ENCODE measurements around the gene CPLX3. TPM values are rescaled to one million over a fixed set of nuclear protein-coding genes. Genes with fewer than 3 reads are reported as not detected.
A peak's percentile ranks its signal among the peaks of the same experiment; 100 is the strongest.

CPLX3 gene
- total RNA-seq, 1 experiment from 2014 or later = 0.03 TPM

DNA sequence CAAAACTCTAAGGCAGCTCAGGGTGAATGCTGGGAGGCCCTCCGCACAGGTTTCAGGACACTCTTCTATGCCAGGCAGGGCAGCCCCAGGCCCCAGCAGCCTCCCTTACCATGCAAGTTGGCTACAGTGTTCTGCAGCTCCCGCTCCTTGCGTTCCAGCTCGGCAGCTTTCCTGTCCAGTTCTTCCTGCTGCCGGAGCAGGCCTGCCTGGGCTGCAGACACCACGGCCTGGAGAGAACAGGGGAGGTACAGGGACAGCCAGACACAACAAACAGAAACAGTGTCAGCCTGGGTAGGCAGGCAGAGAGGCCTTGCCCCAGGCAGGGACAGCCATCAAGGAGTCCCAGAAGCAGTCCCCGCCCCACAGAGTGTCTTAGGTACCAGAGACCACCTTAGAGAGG lies 25.5 kb downstream of the CPLX3 start:
- Histone ChIP-seq H3K4me3 (ENCODE audit: insufficient read depth, low read depth, low read length) (no peak overlapping the region), H3K36me3 (replicated peaks; ENCODE audit: control insufficient read depth, insufficient read depth, low read length) (peaks cover 26% of the 10 kb centered on the region), H3K27me3 (ENCODE audit: control insufficient read depth, insufficient read depth, low read length) (no peaks in the 10 kb centered on the region)
- DNase-seq = no peak

DNA sequence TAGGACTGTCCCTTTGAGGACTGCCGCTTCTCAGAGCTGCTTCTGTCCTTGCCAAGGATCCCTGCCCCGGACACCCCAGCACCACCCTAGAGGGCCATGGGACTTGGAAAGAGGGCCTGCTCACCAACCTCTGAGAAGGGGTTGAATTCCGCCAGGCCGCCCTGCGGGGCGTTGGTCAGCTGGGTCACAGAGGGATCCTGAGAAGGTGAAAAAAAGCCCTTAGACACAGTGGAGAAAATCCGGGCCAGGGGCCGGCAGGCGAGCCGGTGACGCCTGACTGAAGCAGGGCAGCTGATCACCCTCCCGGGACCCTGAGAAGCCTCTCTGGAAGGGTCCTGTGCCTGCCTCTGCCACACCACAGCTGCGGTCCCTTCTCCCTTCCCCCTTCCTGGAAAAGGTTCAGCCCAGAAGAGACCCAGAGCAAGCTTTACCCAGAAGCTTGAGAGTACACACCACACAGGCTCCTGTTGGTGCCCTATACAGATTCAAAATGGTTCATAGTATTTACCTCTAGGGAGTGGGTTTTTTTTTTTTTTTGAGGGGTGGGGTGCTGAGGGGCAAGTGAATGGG lies 28.1 kb downstream of the CPLX3 start:
- H3K27me3 ChIP-seq (ENCODE audit: control insufficient read depth, insufficient read depth, low read length) = no peaks in the 10 kb centered on the region
- peak; percentile 31 for DNase-seq
- peaks cover 22% of the 10 kb centered on the region for H3K36me3 ChIP-seq (replicated peaks; ENCODE audit: control insufficient read depth, insufficient read depth, low read length)
- H3K4me3 ChIP-seq (ENCODE audit: insufficient read depth, low read depth, low read length) = no peak overlapping the region

DNA sequence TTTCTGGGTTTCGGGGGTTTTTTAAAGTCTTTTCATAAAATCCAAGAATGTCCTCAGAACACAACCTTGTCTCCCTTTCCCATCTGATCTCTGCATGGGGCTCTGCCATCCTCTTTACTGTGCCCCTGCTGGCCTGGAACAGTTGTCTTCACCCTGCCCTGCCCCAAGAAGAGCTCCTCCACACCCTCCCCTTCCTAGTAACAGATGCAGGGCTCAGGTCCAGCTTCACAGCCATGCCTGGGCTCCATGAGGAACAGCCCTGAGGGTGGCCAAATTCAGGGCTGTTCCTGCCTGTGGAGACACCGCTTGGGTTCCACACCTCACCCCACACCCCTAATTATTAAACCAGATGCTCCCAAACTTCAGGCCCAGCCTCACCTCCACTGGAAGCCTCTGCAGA lies 29.4 kb downstream of the CPLX3 start:
- H3K4me3 ChIP-seq (ENCODE audit: insufficient read depth, low read depth, low read length) = no peak overlapping the region
- H3K27me3 ChIP-seq (ENCODE audit: control insufficient read depth, insufficient read depth, low read length) = no peaks in the 10 kb centered on the region
- peaks cover 19% of the 10 kb centered on the region for H3K36me3 ChIP-seq (replicated peaks; ENCODE audit: control insufficient read depth, insufficient read depth, low read length)
- peak; percentile 33 for DNase-seq

DNA sequence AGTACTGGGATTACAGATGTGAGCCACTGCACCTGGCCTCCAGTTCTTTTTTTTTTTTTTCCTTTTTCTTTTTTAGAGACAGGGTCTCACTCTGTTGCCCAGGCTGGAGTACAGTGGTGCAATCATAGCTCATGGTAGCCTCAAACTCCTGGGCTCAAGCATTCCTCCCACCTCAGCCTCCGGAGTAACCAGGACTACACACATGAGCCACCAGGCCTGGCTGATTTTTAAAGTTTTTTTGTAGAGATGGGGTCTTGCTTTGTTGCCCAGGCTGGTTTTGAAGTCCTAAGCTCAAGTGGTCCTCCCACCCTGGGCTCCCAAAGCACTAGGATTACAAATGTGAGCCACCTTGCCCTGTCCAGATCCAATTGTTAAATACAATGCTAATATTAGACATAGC lies 30.1 kb downstream of the CPLX3 start:
- H3K4me3 ChIP-seq (ENCODE audit: insufficient read depth, low read depth, low read length) = no peak overlapping the region
- no peaks in the 10 kb centered on the region for H3K27me3 ChIP-seq (ENCODE audit: control insufficient read depth, insufficient read depth, low read length)
- peaks cover 14% of the 10 kb centered on the region for H3K36me3 ChIP-seq (replicated peaks; ENCODE audit: control insufficient read depth, insufficient read depth, low read length)
- no peak for DNase-seq

DNA sequence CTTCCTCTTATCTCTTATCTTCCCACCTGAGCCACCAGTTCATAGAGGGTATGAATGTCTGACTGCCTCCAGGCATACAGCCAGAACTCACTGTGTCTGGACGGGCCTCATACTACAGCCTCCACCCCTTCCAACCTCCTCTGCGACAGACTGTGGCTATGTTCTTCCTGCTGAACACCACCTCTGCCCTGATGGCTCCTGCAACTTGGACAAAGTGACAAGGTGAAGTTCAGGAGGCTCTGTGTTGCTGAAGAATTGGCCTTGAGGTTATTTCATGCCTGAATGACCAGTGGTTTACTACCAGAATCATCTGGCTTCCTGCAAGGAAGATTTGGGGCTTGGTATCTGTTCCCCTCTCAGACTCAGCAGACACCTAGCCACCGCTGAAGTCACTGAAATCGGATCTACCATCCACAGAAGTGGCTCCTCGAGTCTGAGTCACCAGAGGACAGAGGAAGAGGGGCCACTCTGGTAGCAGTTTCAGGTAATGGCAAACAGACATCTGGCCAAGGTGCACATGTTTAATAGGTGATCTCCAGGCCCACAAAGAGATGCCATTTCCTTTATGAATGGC lies 30.7 kb downstream of the CPLX3 start:
- no peak overlapping the region for H3K4me3 ChIP-seq (ENCODE audit: insufficient read depth, low read depth, low read length)
- no peaks in the 10 kb centered on the region for H3K27me3 ChIP-seq (ENCODE audit: control insufficient read depth, insufficient read depth, low read length)
- DNase-seq = no peak
- H3K36me3 ChIP-seq (replicated peaks; ENCODE audit: control insufficient read depth, insufficient read depth, low read length) = peaks cover 8% of the 10 kb centered on the region

DNA sequence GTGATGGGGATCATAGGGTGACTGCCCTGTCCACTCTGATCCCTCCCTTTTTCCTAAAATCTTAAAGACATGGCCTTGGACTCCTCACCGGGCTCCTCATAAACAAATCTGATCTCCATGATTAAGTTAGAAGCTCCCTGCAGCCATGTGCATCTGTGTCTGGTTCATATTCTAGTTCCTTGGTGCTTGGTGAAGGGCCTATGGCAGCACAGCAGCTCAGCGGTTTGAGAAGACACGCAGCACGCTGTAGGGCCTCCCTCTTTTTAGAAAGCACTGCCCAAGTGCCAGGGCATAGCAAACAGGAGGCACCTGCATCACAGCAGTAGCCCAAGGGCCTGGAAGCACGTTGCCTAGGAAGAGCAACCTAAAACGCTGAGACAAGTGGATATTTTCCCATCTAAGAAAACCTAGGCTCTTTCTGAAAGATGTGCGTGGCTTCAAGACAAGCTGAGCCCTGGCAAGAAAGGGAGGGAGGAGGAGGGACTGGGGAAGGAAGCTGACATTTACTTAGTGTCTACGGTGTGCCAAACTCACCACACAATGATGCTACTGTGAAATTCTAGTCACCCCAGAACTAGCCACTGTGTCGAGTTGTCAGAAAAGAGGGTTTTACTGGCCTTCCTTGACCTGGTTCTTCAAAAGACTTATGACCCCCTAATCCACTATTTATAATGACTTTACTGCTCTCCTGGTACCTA lies 31.4 kb downstream of the CPLX3 start:
- H3K27me3 ChIP-seq (ENCODE audit: control insufficient read depth, insufficient read depth, low read length) = no peaks in the 10 kb centered on the region
- no peak for DNase-seq
- peaks cover 5% of the 10 kb centered on the region for H3K36me3 ChIP-seq (replicated peaks; ENCODE audit: control insufficient read depth, insufficient read depth, low read length)
- no peak overlapping the region for H3K4me3 ChIP-seq (ENCODE audit: insufficient read depth, low read depth, low read length)

DNA sequence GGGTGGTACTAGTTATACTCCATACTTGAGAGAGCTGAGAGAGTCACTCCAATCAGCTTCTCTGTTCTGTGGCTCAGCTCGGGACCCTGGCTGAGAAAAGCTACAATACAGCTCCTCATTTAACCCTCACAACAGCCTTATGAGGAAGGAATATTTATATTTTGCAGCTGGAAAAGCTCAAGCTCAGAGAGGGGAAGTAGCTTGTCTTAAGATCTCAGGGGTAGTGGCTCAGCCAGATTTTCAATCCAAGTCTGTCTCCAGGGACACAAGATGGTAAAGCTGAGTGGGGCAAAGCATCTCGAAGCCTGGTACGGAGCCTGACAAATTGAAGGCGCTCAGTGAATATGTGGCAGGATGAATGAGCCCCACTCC lies 31.9 kb downstream of the CPLX3 start:
- Histone ChIP-seq H3K36me3 (replicated peaks; ENCODE audit: control insufficient read depth, insufficient read depth, low read length) (peaks cover 3% of the 10 kb centered on the region), H3K27me3 (ENCODE audit: control insufficient read depth, insufficient read depth, low read length) (no peaks in the 10 kb centered on the region), H3K4me3 (ENCODE audit: insufficient read depth, low read depth, low read length) (no peak overlapping the region)
- no peak for DNase-seq

DNA sequence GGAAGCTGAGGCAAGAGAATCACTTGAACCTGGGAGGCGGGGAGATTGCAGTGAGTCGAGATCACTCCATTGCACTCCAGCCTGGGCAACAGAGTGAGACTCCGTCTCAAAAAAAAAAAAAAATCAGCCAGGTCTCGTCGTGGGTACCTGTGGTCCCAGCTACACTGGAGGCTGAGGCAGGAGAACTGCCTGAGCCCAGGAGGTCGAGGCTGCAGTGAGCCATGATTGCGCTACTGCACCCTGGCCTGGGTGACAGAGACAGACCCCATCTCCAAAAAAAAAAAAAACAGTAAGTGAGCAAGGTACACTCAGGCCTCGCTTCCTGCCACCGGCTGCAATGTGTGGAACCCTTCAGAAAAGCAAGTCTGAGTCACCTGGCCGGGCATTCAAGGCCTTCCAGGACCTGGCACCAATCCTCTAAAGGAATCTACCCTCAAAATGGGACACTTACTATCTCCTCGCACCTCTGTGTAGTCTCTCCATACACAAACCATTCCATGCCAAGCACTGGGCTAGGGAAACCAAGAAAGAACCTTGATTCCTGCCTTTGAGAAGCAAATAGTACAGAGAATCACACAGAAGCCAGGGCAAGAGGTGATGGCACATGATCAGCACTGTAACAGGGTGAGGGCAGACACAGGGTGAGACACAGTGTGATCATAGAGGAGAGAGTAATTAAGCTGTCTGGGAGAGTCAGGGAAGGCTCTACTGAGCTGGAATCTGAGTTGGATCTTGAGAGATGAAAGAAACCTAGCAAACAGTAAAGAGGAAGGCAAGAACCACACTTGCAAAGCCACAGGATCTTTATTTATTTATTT lies 37.0 kb downstream of the CPLX3 start:
- H3K4me3 ChIP-seq (ENCODE audit: insufficient read depth, low read depth, low read length) = no peak overlapping the region
- H3K36me3 ChIP-seq (replicated peaks; ENCODE audit: control insufficient read depth, insufficient read depth, low read length) = no peaks in the 10 kb centered on the region; the same call in none of the 2 replicates
- no peaks in the 10 kb centered on the region for H3K27me3 ChIP-seq (ENCODE audit: control insufficient read depth, insufficient read depth, low read length)
- DNase-seq = no peak

DNA sequence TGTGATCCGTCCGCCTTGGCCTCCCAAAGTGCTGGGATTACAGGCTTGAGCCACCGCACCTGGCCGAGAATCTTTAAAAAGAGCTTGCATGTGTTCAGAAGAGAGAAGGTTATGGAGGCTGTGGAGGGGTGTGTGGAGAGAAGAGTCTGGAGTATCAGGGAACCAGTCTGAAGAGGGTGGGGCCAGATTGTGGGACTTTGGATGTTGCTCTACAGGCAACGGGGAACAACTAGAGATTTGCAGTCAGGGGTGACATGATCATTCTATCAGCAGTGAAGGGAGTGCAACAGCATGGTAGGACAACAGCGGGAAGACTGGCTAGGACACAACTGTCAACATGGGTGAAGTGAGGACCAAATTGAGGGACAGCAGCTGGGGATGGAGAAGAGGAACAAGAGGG lies 37.9 kb downstream of the CPLX3 start:
- no peaks in the 10 kb centered on the region; the same call in none of the 2 replicates for H3K36me3 ChIP-seq (replicated peaks; ENCODE audit: control insufficient read depth, insufficient read depth, low read length)
- H3K27me3 ChIP-seq (ENCODE audit: control insufficient read depth, insufficient read depth, low read length) = no peaks in the 10 kb centered on the region
- no peak for DNase-seq
- H3K4me3 ChIP-seq (ENCODE audit: insufficient read depth, low read depth, low read length) = no peak overlapping the region

DNA sequence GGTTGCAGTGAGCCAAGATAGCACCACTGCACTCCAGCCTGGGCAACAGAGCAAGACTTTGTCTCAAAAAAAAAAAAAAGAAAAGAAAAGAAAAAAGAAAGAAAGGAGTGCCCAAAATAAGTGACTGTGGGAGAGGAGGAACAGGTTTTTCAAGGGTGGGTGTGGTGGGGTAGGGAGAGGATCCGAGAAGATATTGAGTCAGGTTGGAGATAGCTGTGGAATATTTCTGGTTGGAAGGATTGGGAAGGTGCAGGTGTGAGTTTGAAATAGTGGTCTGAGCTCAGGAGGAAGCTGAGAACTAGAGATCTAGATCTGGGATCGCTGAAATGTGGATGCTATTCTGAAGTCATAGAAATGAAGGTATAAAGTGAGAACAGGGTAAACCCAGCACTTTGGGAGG lies 38.9 kb downstream of the CPLX3 start:
- no peak for DNase-seq
- Histone ChIP-seq H3K4me3 (ENCODE audit: insufficient read depth, low read depth, low read length) (no peak overlapping the region), H3K27me3 (ENCODE audit: control insufficient read depth, insufficient read depth, low read length) (no peaks in the 10 kb centered on the region), H3K36me3 (replicated peaks; ENCODE audit: control insufficient read depth, insufficient read depth, low read length) (no peaks in the 10 kb centered on the region; the same call in none of the 2 replicates)

DNA sequence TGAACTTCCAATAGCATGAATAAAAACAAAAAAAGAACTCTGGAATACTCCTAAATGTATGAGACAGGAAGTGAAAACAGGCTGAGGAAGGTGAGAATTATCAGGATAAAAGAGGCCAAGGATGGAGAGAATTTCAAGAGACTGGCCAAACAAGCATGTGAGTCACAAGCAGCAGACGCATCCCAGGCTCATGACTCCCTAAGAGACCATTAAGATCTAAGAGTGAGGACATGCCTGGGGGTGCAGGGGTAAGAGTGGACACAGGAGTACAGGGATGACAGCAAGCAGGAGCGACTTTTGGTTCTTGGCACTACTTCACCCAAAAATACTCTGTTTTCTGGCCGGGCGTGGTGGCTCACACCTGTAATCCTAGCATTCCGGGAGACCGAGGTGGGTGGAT lies 39.7 kb downstream of the CPLX3 start:
- H3K4me3 ChIP-seq (ENCODE audit: insufficient read depth, low read depth, low read length) = no peak overlapping the region
- no peaks in the 10 kb centered on the region; the same call in none of the 2 replicates for H3K36me3 ChIP-seq (replicated peaks; ENCODE audit: control insufficient read depth, insufficient read depth, low read length)
- no peaks in the 10 kb centered on the region for H3K27me3 ChIP-seq (ENCODE audit: control insufficient read depth, insufficient read depth, low read length)
- no peak for DNase-seq

DNA sequence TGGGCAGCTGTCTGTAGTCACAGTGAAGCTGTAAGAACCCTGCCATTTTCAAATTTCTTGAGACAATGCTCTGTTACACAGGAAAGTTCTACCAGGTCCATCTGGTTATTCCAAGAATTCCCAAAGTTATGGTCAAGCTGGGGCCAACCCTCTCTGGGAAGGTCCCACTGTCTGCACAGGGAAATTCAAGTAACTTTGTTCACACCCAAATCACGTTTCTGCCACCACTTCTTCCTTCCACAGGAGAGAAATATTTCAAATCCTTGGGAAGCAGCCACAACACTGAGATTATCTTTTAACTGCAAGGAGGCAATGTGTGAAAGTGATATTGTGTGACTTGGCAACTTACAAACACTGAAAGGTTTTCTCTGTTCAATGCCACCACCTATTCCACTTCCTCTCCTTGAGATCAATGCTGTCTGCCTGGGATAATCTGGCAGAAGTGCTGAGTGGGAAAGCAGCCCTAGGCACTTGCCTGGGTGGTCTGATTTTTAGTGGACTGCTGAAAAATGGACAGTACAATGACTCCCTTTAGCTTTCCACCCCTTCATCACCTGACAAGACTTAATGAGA lies 41.1 kb downstream of the CPLX3 start:
- Histone ChIP-seq H3K27me3 (ENCODE audit: control insufficient read depth, insufficient read depth, low read length) (no peaks in the 10 kb centered on the region), H3K36me3 (replicated peaks; ENCODE audit: control insufficient read depth, insufficient read depth, low read length) (no peaks in the 10 kb centered on the region; the same call in none of the 2 replicates), H3K4me3 (ENCODE audit: insufficient read depth, low read depth, low read length) (no peak overlapping the region)
- DNase-seq = no peak

DNA sequence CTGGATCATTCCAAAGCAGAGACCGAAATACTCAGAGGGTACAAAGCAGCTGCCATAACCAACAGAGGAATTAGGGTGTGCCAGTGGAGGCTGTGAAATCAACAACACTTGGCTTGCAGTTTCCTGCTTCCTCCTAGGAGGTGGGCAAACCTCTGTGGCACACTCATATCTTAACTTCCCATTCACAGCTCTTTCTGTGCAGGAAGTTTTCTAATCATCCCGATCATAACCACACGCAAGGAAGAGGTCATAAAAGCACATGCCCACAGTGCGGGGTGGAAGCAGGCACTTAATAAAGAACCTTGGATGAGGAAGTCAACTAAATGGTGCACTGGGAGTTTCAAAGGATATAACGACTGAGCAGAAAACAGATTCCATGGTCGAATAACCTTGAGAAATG lies 41.6 kb downstream of the CPLX3 start:
- H3K4me3 ChIP-seq (ENCODE audit: insufficient read depth, low read depth, low read length) = no peak overlapping the region

DNA sequence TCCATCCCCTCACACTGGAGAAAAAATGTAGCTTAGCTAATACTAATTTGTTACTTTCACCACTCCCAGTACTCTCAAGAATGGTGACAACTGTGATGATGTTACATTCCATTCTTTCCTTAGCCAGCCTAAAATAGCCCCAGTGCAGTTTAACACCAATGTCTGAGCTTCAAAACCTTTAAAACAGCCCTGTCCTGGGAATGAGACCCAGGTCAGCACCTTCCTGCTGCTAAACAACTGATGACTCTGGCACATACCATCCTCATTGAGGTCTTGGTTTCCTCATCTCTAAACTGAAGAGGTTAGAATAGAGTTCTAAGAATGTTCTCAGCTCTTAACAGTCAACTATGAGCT lies 42.9 kb downstream of the CPLX3 start:
- Histone ChIP-seq H3K36me3 (replicated peaks; ENCODE audit: control insufficient read depth, insufficient read depth, low read length) (no peaks in the 10 kb centered on the region; the same call in none of the 2 replicates), H3K27me3 (ENCODE audit: control insufficient read depth, insufficient read depth, low read length) (no peaks in the 10 kb centered on the region), H3K4me3 (ENCODE audit: insufficient read depth, low read depth, low read length) (no peak overlapping the region)
- no peak for DNase-seq

More for the DNA sequence above, 41.6 kb downstream of the CPLX3 start:
- H3K27me3 ChIP-seq (ENCODE audit: control insufficient read depth, insufficient read depth, low read length) = no peaks in the 10 kb centered on the region
- H3K36me3 ChIP-seq (replicated peaks; ENCODE audit: control insufficient read depth, insufficient read depth, low read length) = no peaks in the 10 kb centered on the region; the same call in none of the 2 replicates
- DNase-seq = no peak
